Activated CD8-positive, alpha-beta T cell treated with anti-CD3 and anti-CD28 coated beads for 36 hours (primary cell): ENCODE results near the gene DBF4. TPM values are rescaled to one million over a fixed set of nuclear protein-coding genes. Genes with fewer than 3 reads are reported as not detected.

Experiments used
- ATAC-seq: fragments of 200-7000 bp; cut with Tn5 transposase; one replicate; pipeline ENCODE4 v1.10.0; 2021; ENCODE audit warnings: mild to moderate bottlenecking, moderate library complexity
- CTCF ChIA-PET: fragments of 350-600 bp; sonication (Branson Sonifier 250); formaldehyde crosslinking; loops from one replicate; lab custom pipeline; 2021; ENCODE audit warnings: antibody characterized with exemption; lab: Charles Lee
- POLR2A ChIA-PET: fragments of 350-600 bp; sonication (Branson Sonifier 250); formaldehyde crosslinking; loops from one replicate; lab custom pipeline; 2021; ENCODE audit warnings: antibody characterized with exemption; lab: Charles Lee
- DNase-seq: peaks from one replicate; pipeline ENCODE4 v3.0.0-alpha.2; 2020
- H3K27ac Mint-ChIP-seq: one replicate; pipeline ENCODE4 v1.8.0; 2021; ENCODE audit warnings: mild to moderate bottlenecking, mixed read lengths
- H3K27me3 Mint-ChIP-seq: one replicate; pipeline ENCODE4 v1.8.0; 2021; ENCODE audit warnings: mixed read lengths
- H3K36me3 Mint-ChIP-seq: one replicate; pipeline ENCODE4 v1.8.0; 2021; ENCODE audit warnings: low read depth, mixed read lengths
- H3K4me1 Mint-ChIP-seq: one replicate; pipeline ENCODE4 v1.8.0; 2021; ENCODE audit warnings: low read depth, mixed read lengths
- H3K4me3 Mint-ChIP-seq: one replicate; pipeline ENCODE4 v1.8.0; 2021; ENCODE audit warnings: mild to moderate bottlenecking, moderate library complexity, mixed read lengths
- H3K9me3 Mint-ChIP-seq: one replicate; pipeline ENCODE4 v1.8.0; 2021; ENCODE audit warnings: mixed read lengths
- CTCF ChIP-seq: fragments of 200-600 bp; IDR thresholded peaks from one replicate; pipeline ENCODE4 v1.8.0; 2022; ENCODE audit warnings: antibody characterized with exemption, mild to moderate bottlenecking
- intact Hi-C: fragments of 100-400 bp; cut with micrococcal nuclease; formaldehyde crosslinking; loops from one replicate; pipeline ENCODE4 v1.10.0; 2022
- total RNA-seq, 2 experiments: library from RNA; stranded (reverse); gene quantifications; one replicate each; pipeline ENCODE4 v1.2.3, GENCODE V29; 2021

The DBF4 gene
- total RNA-seq, 2 experiments from 2014 or later = 77.6 to 78.7 TPM

- Mint-ChIP-seq H3K27me3 (no peaks in the 10 kb centered on the region), H3K27ac (no peak overlapping the region), H3K4me1 (peaks cover 16% of the 10 kb centered on the region), H3K36me3 (peaks cover 26% of the 10 kb centered on the region), H3K9me3 (no peaks in the 10 kb centered on the region), H3K4me3 (no peak overlapping the region)
- CTCF ChIA-PET = interaction anchor here (1.1 to 1.3 kb wide), 2 partner anchors 9 to 131 kb away, joined by 3 read pairs; no protein-coding TSS in a partner anchor
- intact Hi-C loops = no loop called here
- DNase-seq (no peak), ATAC-seq (no peak)
- POLR2A ChIA-PET = interaction anchor here (0.9 kb wide), 1 partner anchor 105 kb away, joined by 3 read pairs; no protein-coding TSS in a partner anchor
- TF ChIP-seq CTCF = no peak
Observed at GRCh38 chr7:87850836-87851593, 25.3 kb upstream of the DBF4 start.

DNA sequence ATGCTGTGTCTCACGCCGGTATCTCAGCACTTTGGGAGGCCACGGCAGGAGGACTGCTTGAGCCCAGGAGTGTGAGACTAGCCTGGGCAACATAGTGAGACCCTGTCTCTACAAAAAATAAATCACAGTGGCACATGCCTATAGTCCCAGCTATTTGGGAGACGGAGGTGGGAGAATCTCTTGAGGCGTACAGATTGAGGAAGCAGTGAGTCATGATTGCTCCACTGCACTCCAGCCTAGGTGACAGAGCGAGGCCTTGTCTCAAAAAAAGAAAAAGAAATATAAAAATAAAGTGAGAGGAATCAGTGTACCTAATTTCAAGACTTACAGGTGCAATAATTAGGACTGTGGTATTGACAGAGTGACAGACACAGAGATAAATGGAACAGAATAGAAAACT is 24.0 kb upstream of the DBF4 start:
- Mint-ChIP-seq H3K27ac (no peak overlapping the region), H3K4me3 (no peak overlapping the region), H3K27me3 (no peaks in the 10 kb centered on the region), H3K4me1 (peaks cover 16% of the 10 kb centered on the region), H3K36me3 (peaks cover 29% of the 10 kb centered on the region), H3K9me3 (no peaks in the 10 kb centered on the region)
- no peak for TF ChIP-seq CTCF
- POLR2A ChIA-PET = no interaction called here
- intact Hi-C loops = no loop called here
- CTCF ChIA-PET = no interaction called here
- ATAC-seq (no peak), DNase-seq (no peak)

DNA sequence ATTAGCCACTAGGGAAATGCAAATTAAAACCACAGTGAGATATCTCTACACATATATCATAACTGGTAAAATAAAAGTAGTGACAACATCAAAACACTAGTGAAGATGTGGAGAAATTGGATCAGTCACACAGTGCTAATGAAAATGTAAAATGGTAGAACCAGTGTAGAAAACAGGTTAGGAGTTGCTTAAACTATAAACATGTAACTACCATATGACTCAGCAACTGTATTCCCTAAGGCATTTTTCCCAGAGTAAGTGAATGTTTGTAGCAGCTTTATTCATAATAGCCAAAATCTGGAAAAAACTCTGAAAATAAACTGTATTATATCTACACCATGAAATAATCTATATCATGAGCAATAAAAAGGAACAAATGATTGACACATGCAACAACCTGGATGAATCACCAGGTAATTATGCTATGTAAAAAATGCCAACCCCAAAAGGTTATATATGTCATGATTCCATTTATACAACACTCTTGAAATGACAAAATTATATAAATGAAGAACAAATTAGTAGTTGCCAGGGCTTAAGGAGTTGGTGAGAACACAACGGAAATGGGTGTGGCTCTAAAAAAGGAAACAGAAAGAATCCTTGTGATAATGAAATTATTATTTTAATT is 22.9 kb upstream of the DBF4 start:
- no peaks in the 10 kb centered on the region for H3K9me3 Mint-ChIP-seq
- H3K27ac Mint-ChIP-seq = no peak overlapping the region
- intact Hi-C loops = no loop called here
- TF ChIP-seq CTCF = no peak
- H3K36me3 Mint-ChIP-seq = peaks cover 36% of the 10 kb centered on the region
- H3K4me3 Mint-ChIP-seq = no peak overlapping the region
- H3K27me3 Mint-ChIP-seq = no peaks in the 10 kb centered on the region
- H3K4me1 Mint-ChIP-seq = peaks cover 20% of the 10 kb centered on the region
- CTCF ChIA-PET = no interaction called here
- peak; percentile 27 for ATAC-seq
- POLR2A ChIA-PET = no interaction called here
- DNase-seq = no peak

DNA sequence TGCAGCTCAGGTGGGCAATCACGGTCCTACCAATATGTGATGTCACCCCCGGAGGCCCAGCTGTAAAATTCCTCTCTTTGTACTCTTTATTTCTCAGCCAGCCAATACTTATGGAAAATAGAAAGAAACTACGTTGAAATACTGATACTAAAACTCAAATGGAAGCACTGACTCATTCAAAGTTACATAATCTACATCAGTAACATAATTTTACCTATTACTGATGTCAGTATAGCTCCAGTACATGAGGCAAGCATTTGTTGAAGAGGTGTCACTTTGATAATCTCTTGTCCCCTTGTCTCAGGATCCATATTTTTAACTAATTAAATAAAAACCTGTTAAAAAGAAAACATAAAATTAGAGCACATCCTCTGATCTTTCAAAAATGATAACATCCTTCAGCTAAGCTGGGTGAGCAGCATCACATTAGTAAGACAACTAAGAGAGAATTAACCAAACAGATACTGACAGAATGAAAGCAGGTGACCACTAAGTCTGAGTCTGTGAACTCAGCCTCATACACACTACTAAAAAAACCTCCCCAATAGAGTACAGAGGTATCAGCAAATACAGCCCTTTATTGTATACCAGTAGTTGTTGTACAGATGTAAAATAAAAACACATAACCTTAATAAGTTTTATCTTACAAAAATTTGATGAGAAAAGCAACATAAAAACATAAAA is 17.7 kb upstream of the DBF4 start:
- CTCF ChIA-PET = no interaction called here
- peak overlapping the region; percentile 70 for H3K27ac Mint-ChIP-seq
- POLR2A ChIA-PET = no interaction called here
- intact Hi-C loops = no loop called here
- TF ChIP-seq CTCF = no peak
- peak; percentile 34 for ATAC-seq
- H3K27me3 Mint-ChIP-seq = no peaks in the 10 kb centered on the region
- no peaks in the 10 kb centered on the region for H3K9me3 Mint-ChIP-seq
- peaks cover 48% of the 10 kb centered on the region for H3K36me3 Mint-ChIP-seq
- DNase-seq = no peak
- H3K4me3 Mint-ChIP-seq = no peak overlapping the region
- H3K4me1 Mint-ChIP-seq = peaks cover 19% of the 10 kb centered on the region
